ENCODE measurements around the gene CSF2RB.

DNA sequence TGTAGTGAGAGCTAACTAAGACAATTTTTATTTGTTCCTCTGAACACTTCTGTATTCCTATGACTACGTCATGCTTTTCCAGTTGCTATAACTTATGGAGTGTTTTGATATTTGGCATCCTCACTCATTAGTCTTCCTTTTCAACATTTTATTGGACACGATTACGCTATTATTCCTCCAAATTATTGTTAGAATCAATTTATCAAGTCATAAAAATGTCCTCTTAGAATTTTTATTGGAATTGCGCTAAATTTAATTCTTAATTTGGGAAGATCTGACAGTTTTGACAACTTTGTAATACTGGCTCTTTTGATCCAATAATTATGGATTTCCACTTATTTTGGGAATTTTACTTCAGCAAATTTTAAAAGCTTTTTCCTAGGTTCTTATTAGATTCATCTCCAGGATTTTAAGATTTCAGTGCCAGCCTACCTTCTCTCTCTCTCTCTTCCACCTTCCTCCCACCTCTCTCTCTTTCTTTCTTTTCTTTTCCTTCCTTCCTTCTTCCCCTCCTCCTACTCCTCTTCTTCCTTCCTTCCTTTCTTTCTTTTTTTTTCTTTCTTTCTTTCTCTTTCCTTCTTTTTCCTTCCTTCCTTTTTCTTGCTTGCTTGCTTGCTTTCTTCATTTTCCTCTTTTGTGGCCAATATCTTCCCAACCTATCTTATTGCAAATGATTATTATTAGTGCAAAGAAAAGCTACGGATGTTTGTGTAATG is 55.0 kb downstream of the CSF2RB start:
- TF ChIP-seq POLR2A (IDR thresholded peaks at IDR 0.05): no peak
- TF ChIP-seq, protein P1, sequence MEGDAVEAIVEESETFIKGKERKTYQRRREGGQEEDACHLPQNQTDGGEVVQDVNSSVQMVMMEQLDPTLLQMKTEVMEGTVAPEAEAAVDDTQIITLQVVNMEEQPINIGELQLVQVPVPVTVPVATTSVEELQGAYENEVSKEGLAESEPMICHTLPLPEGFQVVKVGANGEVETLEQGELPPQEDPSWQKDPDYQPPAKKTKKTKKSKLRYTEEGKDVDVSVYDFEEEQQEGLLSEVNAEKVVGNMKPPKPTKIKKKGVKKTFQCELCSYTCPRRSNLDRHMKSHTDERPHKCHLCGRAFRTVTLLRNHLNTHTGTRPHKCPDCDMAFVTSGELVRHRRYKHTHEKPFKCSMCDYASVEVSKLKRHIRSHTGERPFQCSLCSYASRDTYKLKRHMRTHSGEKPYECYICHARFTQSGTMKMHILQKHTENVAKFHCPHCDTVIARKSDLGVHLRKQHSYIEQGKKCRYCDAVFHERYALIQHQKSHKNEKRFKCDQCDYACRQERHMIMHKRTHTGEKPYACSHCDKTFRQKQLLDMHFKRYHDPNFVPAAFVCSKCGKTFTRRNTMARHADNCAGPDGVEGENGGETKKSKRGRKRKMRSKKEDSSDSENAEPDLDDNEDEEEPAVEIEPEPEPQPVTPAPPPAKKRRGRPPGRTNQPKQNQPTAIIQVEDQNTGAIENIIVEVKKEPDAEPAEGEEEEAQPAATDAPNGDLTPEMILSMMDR (IDR thresholded peaks at IDR 0.05): no peak

Measured in tibial nerve (tissue), 3 donors.